A673 (cell line): ENCODE measurements around the gene FCGR2B. TPM values are rescaled to one million over a fixed set of nuclear protein-coding genes. Genes with fewer than 3 reads are reported as not detected.
"Not testable (repeated sequence)": the region's sequence is repeated elsewhere in the genome, so short reads cannot be mapped to it uniquely, and the experiment has no call there.

Experiments used
- BruUV-seq: library from RNA; stranded (reverse); fragments of 400-500 nt; replicated peaks from 2 replicates; lab custom pipeline; 2021; lab: Mats Ljungman, UMichigan
- CTCF ChIA-PET: fragments of 300-600 bp; sonication (Branson Sonifier 250); formaldehyde crosslinking; loops from one replicate; lab custom pipeline; 2022; ENCODE audit warnings: antibody characterized with exemption; lab: Charles Lee
- POLR2A ChIA-PET: fragments of 300-600 bp; sonication (Branson Sonifier 250); formaldehyde crosslinking; loops from one replicate; lab custom pipeline; 2022; ENCODE audit warnings: antibody characterized with exemption; ENCODE audit not compliant: low non-redundant PET; lab: Charles Lee
- DNase-seq: peaks from one replicate; pipeline ENCODE4 v3.0.0-alpha.2; 2015; ENCODE audit warnings: low spot score
- H3K27ac ChIP-seq: fragments of 200-600 bp; sonication (generic); 2 replicates; pipeline ENCODE4 v1.5.1; 2016; ENCODE audit warnings: mixed run types, low read depth, mild to moderate bottlenecking, mixed read lengths, antibody characterized with exemption, low read length; ENCODE audit not compliant: poor library complexity, severe bottlenecking
- H3K27me3 ChIP-seq: fragments of 200-600 bp; sonication (generic); replicated peaks from 2 replicates; pipeline ENCODE4 v1.6.1; 2017; ENCODE audit warnings: mixed run types, low read depth, mild to moderate bottlenecking, mixed read lengths, antibody characterized with exemption, low read length; ENCODE audit not compliant: insufficient read depth, poor library complexity
- H3K36me3 ChIP-seq: fragments of 200-600 bp; sonication (generic); 2 replicates; pipeline ENCODE4 v1.6.1; 2016; ENCODE audit warnings: mixed run types, mild to moderate bottlenecking, mixed read lengths, antibody characterized with exemption, low read length; ENCODE audit not compliant: insufficient read depth, poor library complexity, severe bottlenecking
- H3K4me1 ChIP-seq: fragments of 200-600 bp; sonication (generic); 2 replicates; pipeline ENCODE4 v1.6.1; 2017; ENCODE audit warnings: mixed run types, mild to moderate bottlenecking, mixed read lengths, antibody characterized with exemption, low read length; ENCODE audit not compliant: insufficient read depth, poor library complexity, severe bottlenecking
- H3K4me3 ChIP-seq: fragments of 200-600 bp; sonication (generic); 2 replicates; pipeline ENCODE4 v1.5.1; 2016; ENCODE audit warnings: low read depth, mixed run types, mild to moderate bottlenecking, mixed read lengths, low read length; ENCODE audit not compliant: poor library complexity, severe bottlenecking
- H3K9me3 ChIP-seq: fragments of 200-600 bp; sonication (generic); 2 replicates; pipeline ENCODE4 v1.6.1; 2016; ENCODE audit warnings: mixed run types, low read depth, mild to moderate bottlenecking, mixed read lengths, antibody characterized with exemption, low read length; ENCODE audit not compliant: poor library complexity, severe bottlenecking
- EZH2 ChIP-seq: fragments of 200-600 bp; sonication (generic); IDR thresholded peaks from 2 replicates; pipeline ENCODE4 v1.6.1; 2017; ENCODE audit warnings: borderline replicate concordance, low read depth, mild to moderate bottlenecking, mixed read lengths, antibody characterized with exemption, low read length; ENCODE audit not compliant: poor library complexity, severe bottlenecking
- intact Hi-C: fragments of 100-400 bp; cut with micrococcal nuclease; formaldehyde crosslinking; loops from one replicate; pipeline ENCODE4 v1.10.0; 2022; ENCODE audit not compliant: unreplicated experiment
- total RNA-seq: library from RNA; stranded (reverse); gene quantifications from 2 replicates; pipeline ENCODE4 v1.2.3, GENCODE V29; 2021
- TF ChIP-seq, protein P1 (sequence below): fragments of 300-800, 200-600 bp; sonication (generic); conservative IDR thresholded peaks from 2 replicates; pipeline ENCODE4 v1.5.1; 2017; ENCODE audit warnings: low read depth, mild to moderate bottlenecking, antibody characterized with exemption, low read length, moderate library complexity, mixed read lengths

Gene FCGR2B
- total RNA-seq, 1 experiment from 2014 or later, result not detected

DNA sequence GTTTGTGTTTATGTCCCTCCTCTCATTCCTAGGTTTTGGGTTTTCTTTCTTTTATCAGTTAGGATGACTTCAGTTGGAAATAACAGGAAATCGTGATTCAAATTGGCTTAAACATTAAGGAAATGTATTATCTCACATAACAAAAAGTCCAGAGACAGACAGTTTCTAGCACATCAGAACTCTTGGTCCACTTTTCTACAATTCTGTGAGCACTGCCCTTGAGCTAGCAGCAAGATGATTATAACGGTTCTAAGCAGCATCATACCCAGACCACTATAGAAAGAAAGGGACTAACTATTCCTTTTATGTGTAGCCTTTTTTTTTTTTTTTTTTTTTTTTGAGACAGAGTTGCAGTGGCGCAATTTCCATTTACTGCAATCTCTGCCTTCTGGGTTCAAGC, 18.9 kb downstream of the FCGR2B start:
- Histone ChIP-seq H3K9me3 (no peaks in the 10 kb centered on the region), H3K36me3 (no peaks in the 10 kb centered on the region), H3K4me1 (no peaks in the 10 kb centered on the region), H3K4me3 (no peak overlapping the region), H3K27ac (no peak overlapping the region), H3K27me3 (peaks cover 26% of the 10 kb centered on the region)
- CTCF ChIA-PET, result interaction anchor here (0.7 kb wide), 1 partner anchor 45 kb away, joined by 7 read pairs; no protein-coding TSS in a partner anchor
- intact Hi-C loops, result no loop called here
- BruUV-seq, result no TSS peak
- no peak for DNase-seq
- POLR2A ChIA-PET, result no interaction called here
- no peak for TF ChIP-seq EZH2

- Histone ChIP-seq H3K4me1 (no peaks in the 10 kb centered on the region), H3K4me3 (no peak overlapping the region), H3K36me3 (no peaks in the 10 kb centered on the region), H3K27me3 (peaks cover 5% of the 10 kb centered on the region), H3K27ac (no peak overlapping the region), H3K9me3 (no peaks in the 10 kb centered on the region)
- CTCF ChIA-PET, result no interaction called here
- no peak for DNase-seq
- intact Hi-C loops, result loop anchor here (5.0 kb wide), 1 partner anchor 33 kb away; the partner anchor contains the start of gene FCRLB
- POLR2A ChIA-PET, result interaction anchor here (0.7 kb wide), 1 partner anchor 314 kb away, joined by 5 read pairs; no protein-coding TSS in a partner anchor
- TF ChIP-seq, protein P1, sequence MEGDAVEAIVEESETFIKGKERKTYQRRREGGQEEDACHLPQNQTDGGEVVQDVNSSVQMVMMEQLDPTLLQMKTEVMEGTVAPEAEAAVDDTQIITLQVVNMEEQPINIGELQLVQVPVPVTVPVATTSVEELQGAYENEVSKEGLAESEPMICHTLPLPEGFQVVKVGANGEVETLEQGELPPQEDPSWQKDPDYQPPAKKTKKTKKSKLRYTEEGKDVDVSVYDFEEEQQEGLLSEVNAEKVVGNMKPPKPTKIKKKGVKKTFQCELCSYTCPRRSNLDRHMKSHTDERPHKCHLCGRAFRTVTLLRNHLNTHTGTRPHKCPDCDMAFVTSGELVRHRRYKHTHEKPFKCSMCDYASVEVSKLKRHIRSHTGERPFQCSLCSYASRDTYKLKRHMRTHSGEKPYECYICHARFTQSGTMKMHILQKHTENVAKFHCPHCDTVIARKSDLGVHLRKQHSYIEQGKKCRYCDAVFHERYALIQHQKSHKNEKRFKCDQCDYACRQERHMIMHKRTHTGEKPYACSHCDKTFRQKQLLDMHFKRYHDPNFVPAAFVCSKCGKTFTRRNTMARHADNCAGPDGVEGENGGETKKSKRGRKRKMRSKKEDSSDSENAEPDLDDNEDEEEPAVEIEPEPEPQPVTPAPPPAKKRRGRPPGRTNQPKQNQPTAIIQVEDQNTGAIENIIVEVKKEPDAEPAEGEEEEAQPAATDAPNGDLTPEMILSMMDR, result no peak
- BruUV-seq, result no TSS peak
Measured at GRCh38 chr1:161688946-161689345, 26.0 kb downstream of the FCGR2B start.

DNA sequence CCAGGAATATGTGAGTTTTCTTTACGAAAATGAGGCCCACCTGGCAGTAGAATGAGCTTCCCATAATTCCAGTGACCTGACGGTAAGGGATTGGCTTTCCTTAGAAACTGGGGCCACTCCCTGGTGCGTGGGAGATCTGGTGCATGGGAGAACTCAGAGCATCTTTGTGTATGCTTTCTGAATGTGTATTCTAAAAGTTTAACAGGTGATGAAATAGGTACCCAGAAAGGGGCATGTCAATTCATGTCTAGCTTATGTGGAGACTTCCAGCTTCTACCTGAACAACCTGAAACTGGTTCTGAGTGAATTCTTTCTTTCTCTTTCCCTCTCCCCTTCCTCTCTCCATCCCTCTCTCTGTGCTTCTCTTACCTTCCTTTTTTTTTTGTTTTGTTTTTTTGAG, 28.9 kb downstream of the FCGR2B start:
- no peaks in the 10 kb centered on the region for H3K4me1 ChIP-seq
- intact Hi-C loops, result no loop called here
- CTCF ChIA-PET, result no interaction called here

GRCh38 chr1:161693020-161693712, 30.2 kb downstream of the FCGR2B start:
- POLR2A ChIA-PET, H3K27me3 ChIP-seq, BruUV-seq, H3K9me3 ChIP-seq, DNase-seq, intact Hi-C loops, H3K4me3 ChIP-seq, H3K4me1 ChIP-seq, H3K27ac ChIP-seq, H3K36me3 ChIP-seq, CTCF ChIA-PET: not testable (repeated sequence)

More for the DNA sequence above, 28.9 kb downstream of the FCGR2B start:
- TF ChIP-seq EZH2, result no peak
- TF ChIP-seq, protein P1, result no peak
- no peaks in the 10 kb centered on the region for H3K9me3 ChIP-seq
- no TSS peak for BruUV-seq
- no peaks in the 10 kb centered on the region for H3K27me3 ChIP-seq
- POLR2A ChIA-PET, result no interaction called here
- H3K27ac ChIP-seq, result no peak overlapping the region
- H3K36me3 ChIP-seq, result no peaks in the 10 kb centered on the region
- no peak for DNase-seq
- H3K4me3 ChIP-seq, result no peak overlapping the region

- DNase-seq, BruUV-seq, H3K4me3 ChIP-seq, H3K9me3 ChIP-seq, H3K36me3 ChIP-seq, POLR2A ChIA-PET, H3K4me1 ChIP-seq, intact Hi-C loops, H3K27me3 ChIP-seq, CTCF ChIA-PET, H3K27ac ChIP-seq: not testable (repeated sequence)
Measured at GRCh38 chr1:161698302-161698701, 35.4 kb downstream of the FCGR2B start.
